ENCODE results near the gene CLIC6.

CLIC6 gene

GRCh38 chr21:34726627-34727337 lies 58.0 kb downstream of the CLIC6 start:
- no peak for DNase-seq (ENCODE audit: low read depth in 3 of 3)

GRCh38 chr21:34728479-34728878 lies 59.7 kb downstream of the CLIC6 start:
- DNase-seq (ENCODE audit: low read depth in 3 of 3), result no peak

GRCh38 chr21:34730194-34730593 lies 61.4 kb downstream of the CLIC6 start:
- no peak for DNase-seq (ENCODE audit: low read depth in 3 of 3)

- no peak for DNase-seq (ENCODE audit: low read depth in 3 of 3)
These were observed 62.1 kb downstream of the CLIC6 start for GRCh38 chr21:34730756-34731445.

- DNase-seq (ENCODE audit: low read depth in 3 of 3), result no peak
These were observed 63.6 kb downstream of the CLIC6 start for GRCh38 chr21:34732388-34732821.

GRCh38 chr21:34733852-34734251 lies 65.1 kb downstream of the CLIC6 start:
- no peak for DNase-seq (ENCODE audit: low read depth in 3 of 3)

GRCh38 chr21:34734696-34735095 lies 65.9 kb downstream of the CLIC6 start:
- DNase-seq (ENCODE audit: low read depth in 3 of 3), result no peak

- DNase-seq (ENCODE audit: low read depth in 3 of 3), result no peak
These were observed 67.5 kb downstream of the CLIC6 start for GRCh38 chr21:34736116-34736874.

- no peak for DNase-seq (ENCODE audit: low read depth in 3 of 3)
These were observed 68.3 kb downstream of the CLIC6 start for GRCh38 chr21:34737115-34737514.

- DNase-seq (ENCODE audit: low read depth in 3 of 3), result no peak
These were observed 71.4 kb downstream of the CLIC6 start for GRCh38 chr21:34740198-34740597.

GRCh38 chr21:34743285-34743684 lies 74.5 kb downstream of the CLIC6 start:
- no peak for DNase-seq (ENCODE audit: low read depth in 3 of 3)

GRCh38 chr21:34743831-34744230 lies 75.0 kb downstream of the CLIC6 start:
- DNase-seq (ENCODE audit: low read depth in 3 of 3), result no peak

- no peak for DNase-seq (ENCODE audit: low read depth in 3 of 3)
These were observed 76.0 kb downstream of the CLIC6 start for GRCh38 chr21:34744801-34745200.

- DNase-seq (ENCODE audit: low read depth in 3 of 3), result peak in 2 of 3 experiments; percentile 10 to 43
These were observed 76.9 kb downstream of the CLIC6 start for GRCh38 chr21:34745557-34746255.

GRCh38 chr21:34748862-34749261 lies 80.1 kb downstream of the CLIC6 start:
- DNase-seq (ENCODE audit: low read depth in 3 of 3), result no peak

- no peak for DNase-seq (ENCODE audit: low read depth in 3 of 3)
These were observed 86.2 kb downstream of the CLIC6 start for GRCh38 chr21:34754690-34755647.

GRCh38 chr21:34761758-34762330 lies 93.0 kb downstream of the CLIC6 start:
- no peak for DNase-seq (ENCODE audit: low read depth in 3 of 3)

GRCh38 chr21:34762786-34763185 lies 94.0 kb downstream of the CLIC6 start:
- DNase-seq (ENCODE audit: low read depth in 3 of 3), result no peak

- no peak for DNase-seq (ENCODE audit: low read depth in 3 of 3)
These were observed 96.0 kb downstream of the CLIC6 start for GRCh38 chr21:34764715-34765284.

- DNase-seq (ENCODE audit: low read depth in 3 of 3), result no peak
These were observed 96.8 kb downstream of the CLIC6 start for GRCh38 chr21:34765619-34766018.

All from stimulated activated CD4-positive, alpha-beta T cell treated with anti-CD3 and anti-CD28 coated beads, TNF-alpha, amount 100 ng/mL, for 4 hours (primary cell).